HG03039 (cell line): ENCODE results near the gene STAG2.
A peak's percentile ranks its signal among the peaks of the same experiment; 100 is the strongest.
"Not testable (repeated sequence)": the region's sequence is repeated elsewhere in the genome, so short reads cannot be mapped to it uniquely, and the experiment has no call there.

Experiments used
- ATAC-seq: cut with Tn5 transposase; IDR thresholded peaks from one replicate; pipeline ENCODE4 v1.9.1; 2021; ENCODE audit warnings: mild to moderate bottlenecking, moderate library complexity; ENCODE audit not compliant: unreplicated experiment

STAG2 gene

GRCh38 chrX:124030520-124030919 lies 69.0 kb downstream of the STAG2 start:
- peak; percentile 62 for ATAC-seq

- no peak for ATAC-seq
Measured at GRCh38 chrX:124033821-124034220, 72.3 kb downstream of the STAG2 start.

- ATAC-seq: no peak
Measured at GRCh38 chrX:124035657-124036056, 74.2 kb downstream of the STAG2 start.

GRCh38 chrX:124042042-124042441 lies 80.5 kb downstream of the STAG2 start:
- ATAC-seq: no peak

- ATAC-seq: no peak
Measured at GRCh38 chrX:124045109-124045508, 83.6 kb downstream of the STAG2 start.

- not testable (repeated sequence) for ATAC-seq
Measured at GRCh38 chrX:124084417-124084816, 122.9 kb downstream of the STAG2 start.

- no peak for ATAC-seq
Measured at GRCh38 chrX:124085063-124085462, 123.6 kb downstream of the STAG2 start.

- ATAC-seq: no peak
Measured at GRCh38 chrX:124086411-124086810, 124.9 kb downstream of the STAG2 start.

GRCh38 chrX:124087000-124087746 lies 125.7 kb downstream of the STAG2 start:
- ATAC-seq: no peak

GRCh38 chrX:124093222-124093621 lies 131.7 kb downstream of the STAG2 start:
- no peak for ATAC-seq

GRCh38 chrX:124097116-124097515 lies 135.6 kb downstream of the STAG2 start:
- no peak for ATAC-seq

- ATAC-seq: no peak
Measured at GRCh38 chrX:124098089-124098488, 136.6 kb downstream of the STAG2 start.

- ATAC-seq: no peak
Measured at GRCh38 chrX:124103966-124104365, 142.5 kb downstream of the STAG2 start.

GRCh38 chrX:124104512-124104911 lies 143.0 kb downstream of the STAG2 start:
- not testable (repeated sequence) for ATAC-seq

GRCh38 chrX:124113621-124114600 lies 152.4 kb downstream of the STAG2 start:
- no peak for ATAC-seq

GRCh38 chrX:124117325-124117724 lies 155.8 kb downstream of the STAG2 start:
- no peak for ATAC-seq

GRCh38 chrX:124125471-124125870 lies 164.0 kb downstream of the STAG2 start:
- no peak for ATAC-seq

GRCh38 chrX:124127496-124127895 lies 166.0 kb downstream of the STAG2 start:
- no peak for ATAC-seq

GRCh38 chrX:124132437-124132836 lies 170.9 kb downstream of the STAG2 start:
- ATAC-seq: not testable (repeated sequence)

GRCh38 chrX:124145749-124146148 lies 184.2 kb downstream of the STAG2 start:
- ATAC-seq: no peak

- no peak for ATAC-seq
Measured at GRCh38 chrX:124151195-124151594, 189.7 kb downstream of the STAG2 start.
